HG03045 (cell line): ENCODE results near the gene NES.

Source experiments
- ATAC-seq: cut with Tn5 transposase; IDR thresholded peaks from one replicate; pipeline ENCODE4 v1.9.1; 2021; ENCODE audit warnings: mild to moderate bottlenecking, moderate library complexity; ENCODE audit not compliant: unreplicated experiment

Gene NES

GRCh38 chr1:156681196-156681960, 4.2 kb upstream of the NES start:
- ATAC-seq = no peak

GRCh38 chr1:156680056-156680455, 2.8 kb upstream of the NES start:
- ATAC-seq = no peak

GRCh38 chr1:156677616-156678596, 699 bp upstream of the NES start:
- no peak for ATAC-seq

- no peak for ATAC-seq
Measured at GRCh38 chr1:156676114-156676819, 940 bp downstream of the NES start.

GRCh38 chr1:156675210-156676113, 1.7 kb downstream of the NES start:
- ATAC-seq = no peak

- ATAC-seq = no peak
Measured at GRCh38 chr1:156673387-156674121, 3.7 kb downstream of the NES start.

GRCh38 chr1:156671804-156672203, 5.4 kb downstream of the NES start:
- ATAC-seq = no peak

- ATAC-seq = no peak
Measured at GRCh38 chr1:156670791-156671190, 6.4 kb downstream of the NES start.

- no peak for ATAC-seq
Measured at GRCh38 chr1:156670359-156670758, 6.8 kb downstream of the NES start.

GRCh38 chr1:156669794-156670193, 7.4 kb downstream of the NES start:
- no peak for ATAC-seq

GRCh38 chr1:156668801-156669637, 8.2 kb downstream of the NES start:
- ATAC-seq = no peak

- no peak for ATAC-seq
Measured at GRCh38 chr1:156667968-156668709, 9.1 kb downstream of the NES start.

- no peak for ATAC-seq
Measured at GRCh38 chr1:156667610-156667967, 9.6 kb downstream of the NES start.

- no peak for ATAC-seq
Measured at GRCh38 chr1:156666862-156667609, 10.2 kb downstream of the NES start.

GRCh38 chr1:156665539-156665938, 11.7 kb downstream of the NES start:
- ATAC-seq = no peak

- ATAC-seq = no peak
Measured at GRCh38 chr1:156664767-156665411, 12.3 kb downstream of the NES start.
